HFFc6 (cell line): Measurements from ENCODE around the gene SCOC. TPM values are rescaled to one million over a fixed set of nuclear protein-coding genes. Genes with fewer than 3 reads are reported as not detected.
A peak's percentile ranks its signal among the peaks of the same experiment; 100 is the strongest.

Experiments
- DNase-seq: peaks from one replicate; pipeline ENCODE4 v3.0.0-alpha.2; 2018
- H3K27ac Mint-ChIP-seq: 2 replicates; pipeline ENCODE4 v1.8.0; 2020; ENCODE audit warnings: mild to moderate bottlenecking, mixed read lengths
- H3K27me3 Mint-ChIP-seq: 2 replicates; pipeline ENCODE4 v1.8.0; 2021; ENCODE audit warnings: mild to moderate bottlenecking, moderate library complexity, mixed read lengths; ENCODE audit not compliant: insufficient read depth
- H3K36me3 Mint-ChIP-seq: 2 replicates; pipeline ENCODE4 v1.8.0; 2021; ENCODE audit warnings: low read depth, mixed read lengths
- H3K4me1 Mint-ChIP-seq: 2 replicates; pipeline ENCODE4 v1.8.0; 2020; ENCODE audit warnings: low read depth, mixed read lengths
- H3K4me3 Mint-ChIP-seq: 2 replicates; pipeline ENCODE4 v1.8.0; 2020; ENCODE audit warnings: mild to moderate bottlenecking, moderate library complexity, mixed read lengths
- H3K9me3 Mint-ChIP-seq: 2 replicates; pipeline ENCODE4 v1.8.0; 2020; ENCODE audit warnings: mild to moderate bottlenecking, mixed read lengths
- total RNA-seq, 6 experiments: library from RNA; stranded (reverse); fragmentation: NEBNext Ultra II Directional; extraction: Animal tissue kit (Norgen Biotek cat#: 25700); gene quantifications; 2 replicates in 1 of 6; 3 replicates in 5 of 6; pipeline ENCODE4 v1.2.3, GENCODE V29; 2021
- TF ChIP-seq, protein P1 (sequence below): fragments of 200-600 bp; sonication (generic); IDR thresholded peaks from 2 replicates; pipeline ENCODE4 v1.5.0; 2021; ENCODE audit warnings: antibody characterized with exemption, mild to moderate bottlenecking

Gene SCOC
- total RNA-seq, 6 experiments from 2014 or later: 57.9 to 73.6 (median 68.3) TPM

DNA sequence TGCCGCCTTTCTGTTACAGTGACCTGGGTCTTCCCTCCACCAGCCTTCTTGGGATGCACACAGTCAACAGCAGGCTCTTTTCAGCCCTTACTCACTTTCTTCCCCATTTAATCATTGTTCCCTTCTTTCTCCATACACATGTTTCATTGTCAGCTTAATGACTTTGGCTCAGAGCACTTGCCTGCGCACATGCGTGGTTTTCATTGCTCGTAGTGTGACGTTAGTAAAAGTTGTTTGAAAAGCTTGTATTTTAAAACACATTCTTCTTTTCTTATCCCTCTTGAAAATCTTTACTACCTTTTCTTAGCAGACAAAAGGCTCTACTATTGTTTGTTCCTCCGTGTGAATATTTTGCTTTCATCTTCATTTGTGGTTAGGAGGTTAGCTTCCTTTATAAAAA lies 19.7 kb upstream of the SCOC start:
- Mint-ChIP-seq H3K4me1 (no peaks in the 10 kb centered on the region), H3K27ac (no peak overlapping the region)
- no peak for DNase-seq

GRCh38 chr4:140355288-140355687 lies 18.2 kb upstream of the SCOC start:
- H3K27me3 Mint-ChIP-seq: peaks cover 23% of the 10 kb centered on the region
- H3K4me1 Mint-ChIP-seq: no peaks in the 10 kb centered on the region; the same call in 1 of the 2 replicates
- no peak overlapping the region for H3K27ac Mint-ChIP-seq
- H3K9me3 Mint-ChIP-seq: no peaks in the 10 kb centered on the region
- TF ChIP-seq, protein P1, sequence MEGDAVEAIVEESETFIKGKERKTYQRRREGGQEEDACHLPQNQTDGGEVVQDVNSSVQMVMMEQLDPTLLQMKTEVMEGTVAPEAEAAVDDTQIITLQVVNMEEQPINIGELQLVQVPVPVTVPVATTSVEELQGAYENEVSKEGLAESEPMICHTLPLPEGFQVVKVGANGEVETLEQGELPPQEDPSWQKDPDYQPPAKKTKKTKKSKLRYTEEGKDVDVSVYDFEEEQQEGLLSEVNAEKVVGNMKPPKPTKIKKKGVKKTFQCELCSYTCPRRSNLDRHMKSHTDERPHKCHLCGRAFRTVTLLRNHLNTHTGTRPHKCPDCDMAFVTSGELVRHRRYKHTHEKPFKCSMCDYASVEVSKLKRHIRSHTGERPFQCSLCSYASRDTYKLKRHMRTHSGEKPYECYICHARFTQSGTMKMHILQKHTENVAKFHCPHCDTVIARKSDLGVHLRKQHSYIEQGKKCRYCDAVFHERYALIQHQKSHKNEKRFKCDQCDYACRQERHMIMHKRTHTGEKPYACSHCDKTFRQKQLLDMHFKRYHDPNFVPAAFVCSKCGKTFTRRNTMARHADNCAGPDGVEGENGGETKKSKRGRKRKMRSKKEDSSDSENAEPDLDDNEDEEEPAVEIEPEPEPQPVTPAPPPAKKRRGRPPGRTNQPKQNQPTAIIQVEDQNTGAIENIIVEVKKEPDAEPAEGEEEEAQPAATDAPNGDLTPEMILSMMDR: no peak
- no peak overlapping the region for H3K4me3 Mint-ChIP-seq
- H3K36me3 Mint-ChIP-seq: no peaks in the 10 kb centered on the region
- DNase-seq: no peak

More for the DNA sequence above, 19.7 kb upstream of the SCOC start:
- Mint-ChIP-seq H3K36me3 (no peaks in the 10 kb centered on the region), H3K4me3 (no peak overlapping the region), H3K27me3 (peaks cover 35% of the 10 kb centered on the region), H3K9me3 (no peaks in the 10 kb centered on the region)
- TF ChIP-seq, protein P1: no peak

DNA sequence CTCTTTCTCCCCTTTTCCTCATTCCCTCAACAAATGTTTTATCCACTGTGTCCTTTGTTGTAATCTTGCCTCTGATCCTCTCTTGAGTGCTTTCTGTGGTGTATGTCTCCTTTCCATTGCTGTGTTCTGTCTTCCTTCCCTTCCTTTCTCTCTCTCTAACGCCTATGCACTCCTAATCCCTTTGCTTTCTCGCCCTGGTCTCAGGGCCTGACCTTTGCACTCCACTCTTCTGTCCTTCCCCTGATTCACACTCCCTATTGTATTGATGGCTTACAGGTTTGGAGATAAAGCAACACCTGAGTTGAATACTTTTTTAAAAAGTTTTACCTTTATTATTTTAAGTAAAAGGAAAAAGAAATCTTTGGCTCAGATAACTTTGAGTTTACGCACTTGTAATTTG lies 15.6 kb upstream of the SCOC start:
- TF ChIP-seq, protein P1: no peak
- no peak overlapping the region for H3K27ac Mint-ChIP-seq
- no peaks in the 10 kb centered on the region for H3K9me3 Mint-ChIP-seq
- no peak overlapping the region for H3K4me3 Mint-ChIP-seq
- no peaks in the 10 kb centered on the region; the same call in 1 of the 2 replicates for H3K4me1 Mint-ChIP-seq
- H3K27me3 Mint-ChIP-seq: peaks cover 9% of the 10 kb centered on the region
- no peak for DNase-seq
- H3K36me3 Mint-ChIP-seq: no peaks in the 10 kb centered on the region

- H3K4me3 Mint-ChIP-seq: no peak overlapping the region
- H3K9me3 Mint-ChIP-seq: no peaks in the 10 kb centered on the region
- H3K36me3 Mint-ChIP-seq: no peaks in the 10 kb centered on the region
- TF ChIP-seq, protein P1: no peak
- DNase-seq: no peak
- no peaks in the 10 kb centered on the region; the same call in 1 of the 2 replicates for H3K4me1 Mint-ChIP-seq
- H3K27me3 Mint-ChIP-seq: peaks cover 9% of the 10 kb centered on the region
- no peak overlapping the region for H3K27ac Mint-ChIP-seq
These were observed 15.2 kb upstream of the SCOC start for GRCh38 chr4:140358281-140358680.

DNA sequence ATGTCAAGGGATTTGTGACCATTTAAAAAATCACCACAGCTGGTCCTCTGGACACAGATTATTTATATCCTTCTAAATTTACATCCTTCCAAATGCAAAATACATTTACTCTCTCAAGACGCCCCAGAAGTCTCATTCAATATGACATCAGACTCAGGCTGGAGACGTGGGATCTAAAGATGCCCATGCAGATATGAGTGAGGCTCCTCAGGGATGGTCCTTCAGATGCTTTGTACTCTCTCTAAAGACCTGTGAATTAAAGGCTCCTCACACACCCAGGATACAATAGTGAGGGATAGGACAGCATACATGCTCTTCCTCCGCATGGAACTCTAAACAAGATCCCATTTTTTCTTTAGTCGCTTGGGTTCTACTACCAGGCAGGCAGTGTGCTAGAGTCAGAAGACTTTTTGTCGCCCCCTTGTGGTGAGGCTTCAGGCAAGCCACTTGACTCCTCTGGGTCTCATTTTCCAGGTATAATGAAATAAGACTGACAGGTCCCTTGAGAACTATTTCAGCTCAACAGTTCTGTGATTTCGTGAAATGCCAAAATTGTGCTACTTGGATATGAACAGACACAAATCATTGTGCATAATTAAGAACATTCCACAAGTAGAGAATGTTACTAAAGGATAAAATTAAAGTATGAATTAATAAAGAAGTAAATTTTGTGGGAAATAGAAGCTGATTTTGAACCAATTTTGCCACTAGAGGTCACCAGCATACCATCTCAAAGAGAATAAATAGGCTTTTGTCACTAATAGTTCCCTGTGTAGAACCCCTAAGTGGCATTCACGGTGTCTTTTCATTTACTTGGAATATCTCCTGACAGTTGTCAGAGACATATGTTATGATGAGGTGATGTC lies 13.7 kb upstream of the SCOC start:
- Mint-ChIP-seq H3K4me3 (no peak overlapping the region), H3K27ac (no peak overlapping the region), H3K27me3 (peaks cover 9% of the 10 kb centered on the region), H3K9me3 (no peaks in the 10 kb centered on the region), H3K4me1 (no peaks in the 10 kb centered on the region; the same call in 1 of the 2 replicates), H3K36me3 (no peaks in the 10 kb centered on the region)
- DNase-seq: peak; percentile 68
- TF ChIP-seq, protein P1: peak; percentile 97
